ENCODE measurements around the gene TERB1. TPM values are rescaled to one million over a fixed set of nuclear protein-coding genes. Genes with fewer than 3 reads are reported as not detected.

TERB1 gene
- total and polyA plus RNA-seq, 2 of the 13 experiments (the other 11 are each of a cell fraction or from before 2014, with no cell fraction given), result not detected

- TF ChIP-seq, protein P1, sequence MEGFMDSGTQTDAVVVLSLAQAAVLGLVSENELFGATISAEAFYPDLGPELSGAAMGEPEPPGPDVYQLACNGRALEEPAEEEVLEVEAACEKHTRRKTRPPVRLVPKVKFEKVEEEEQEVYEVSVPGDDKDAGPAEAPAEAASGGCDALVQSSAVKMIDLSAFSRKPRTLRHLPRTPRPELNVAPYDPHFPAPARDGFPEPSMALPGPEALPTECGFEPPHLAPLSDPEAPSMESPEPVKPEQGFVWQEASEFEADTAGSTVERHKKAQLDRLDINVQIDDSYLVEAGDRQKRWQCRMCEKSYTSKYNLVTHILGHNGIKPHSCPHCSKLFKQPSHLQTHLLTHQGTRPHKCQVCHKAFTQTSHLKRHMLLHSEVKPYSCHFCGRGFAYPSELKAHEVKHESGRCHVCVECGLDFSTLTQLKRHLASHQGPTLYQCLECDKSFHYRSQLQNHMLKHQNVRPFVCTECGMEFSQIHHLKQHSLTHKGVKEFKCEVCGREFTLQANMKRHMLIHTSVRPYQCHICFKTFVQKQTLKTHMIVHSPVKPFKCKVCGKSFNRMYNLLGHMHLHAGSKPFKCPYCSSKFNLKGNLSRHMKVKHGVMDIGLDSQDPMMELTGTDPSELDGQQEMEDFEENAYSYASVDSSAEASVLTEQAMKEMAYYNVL (CRISPR knock-in tag; IDR thresholded peaks at IDR 0.05; ENCODE audit: borderline replicate concordance), result 0 out of 2 replicates have a peak, but pooled peaks have one; percentile 29
- TF ChIP-seq FOSL1 (CRISPR knock-in tag; IDR thresholded peaks at IDR 0.05; ENCODE audit: borderline replicate concordance) (no peak), SAFB2 (CRISPR knock-in tag; IDR thresholded peaks at IDR 0.05; ENCODE audit: borderline replicate concordance, low read depth) (peak; percentile 5), NR0B2 (CRISPR knock-in tag; IDR thresholded peaks at IDR 0.05) (peak; percentile 53; the same call in 1 of the 2 replicates), ZMAT3 (CRISPR knock-in tag; conservative IDR thresholded peaks at IDR 0.05) (no peak), ZNF235 (CRISPR knock-in tag; IDR thresholded peaks at IDR 0.05; ENCODE audit: borderline replicate concordance) (no peak), ZFP41 (CRISPR knock-in tag; IDR thresholded peaks at IDR 0.05; ENCODE audit: borderline replicate concordance) (no peak), ZNF382 (CRISPR knock-in tag; IDR thresholded peaks at IDR 0.05; ENCODE audit: borderline replicate concordance) (no peak), ZNF331 (CRISPR knock-in tag; IDR thresholded peaks at IDR 0.05) (no peak), SRSF1 (optimal IDR thresholded peaks at IDR 0.05; ENCODE audit: low read depth, low read length) (peak; percentile 4), ATRX (CRISPR knock-in tag; IDR thresholded peaks at IDR 0.05; ENCODE audit: borderline replicate concordance) (no peak), MTA1 (CRISPR knock-in tag; IDR thresholded peaks at IDR 0.05; ENCODE audit: borderline replicate concordance) (no peak), THAP11 (CRISPR knock-in tag; IDR thresholded peaks at IDR 0.05) (no peak), ZNF782 (CRISPR knock-in tag; IDR thresholded peaks at IDR 0.05; ENCODE audit: borderline replicate concordance) (no peak), THYN1 (CRISPR knock-in tag; IDR thresholded peaks at IDR 0.05; ENCODE audit: borderline replicate concordance, low read depth) (no peak), DR1 (CRISPR knock-in tag; IDR thresholded peaks at IDR 0.05) (no peak), ZNF431 (CRISPR knock-in tag; IDR thresholded peaks at IDR 0.05; ENCODE audit: borderline replicate concordance, low read depth) (0 out of 2 replicates have a peak, but pooled peaks have one; percentile 15), NPAS2 (CRISPR knock-in tag; IDR thresholded peaks at IDR 0.05; ENCODE audit: borderline replicate concordance) (no peak), ARNT (IDR thresholded peaks at IDR 0.05) (no peak)
Observed at GRCh38 chr16:66750279-66751052, 50.9 kb downstream of the TERB1 start (continued).
